ENCODE data around the gene LUC7L2. TPM values are rescaled to one million over a fixed set of nuclear protein-coding genes. Genes with fewer than 3 reads are reported as not detected.
A peak's percentile ranks its signal among the peaks of the same experiment; 100 is the strongest.

Gene LUC7L2
- total RNA-seq, 1 experiment from 2014 or later: 94.4 TPM

DNA sequence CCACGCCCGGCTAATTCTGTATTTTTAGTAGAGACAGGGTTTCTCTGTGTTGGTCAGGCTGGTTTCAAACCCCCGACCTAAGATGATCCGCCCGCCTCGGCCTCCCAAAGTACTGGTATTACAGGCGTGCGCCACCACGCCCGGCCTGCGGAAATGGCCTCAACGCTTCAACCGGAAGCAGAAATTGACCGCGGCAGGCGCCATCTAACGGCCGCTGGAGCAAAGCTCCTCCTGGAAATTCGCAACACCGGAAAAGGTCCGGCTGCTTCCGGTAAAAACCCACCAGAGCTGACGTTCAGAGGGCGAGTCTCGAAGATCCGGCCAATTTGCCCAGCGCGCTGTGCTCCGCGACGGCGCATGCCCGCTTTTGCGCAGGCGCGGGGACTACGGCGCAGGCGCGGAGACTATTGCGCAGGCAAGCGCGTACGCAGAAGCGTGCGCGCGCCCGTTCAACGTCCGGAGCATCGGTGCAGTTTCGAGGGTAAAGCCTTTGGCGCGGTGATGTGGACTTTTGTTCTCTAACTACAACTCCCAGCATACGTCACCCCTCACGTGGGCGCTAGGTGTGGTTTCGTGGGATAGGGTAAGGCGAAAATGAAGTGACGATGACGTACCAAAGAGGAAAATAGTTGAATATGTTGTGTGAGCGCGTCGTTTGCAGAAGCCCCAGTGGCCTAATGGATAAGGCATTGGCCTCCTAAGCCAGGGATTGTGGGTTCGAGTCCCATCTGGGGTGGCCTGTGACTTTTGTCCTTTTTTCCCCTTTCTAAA, 19.5 kb upstream of the LUC7L2 start (continued):
- no peak for TF ChIP-seq ATF6 (CRISPR knock-in tag; IDR thresholded peaks at IDR 0.05)
- TF ChIP-seq EMX1 (CRISPR knock-in tag; IDR thresholded peaks at IDR 0.05): no peak; the same call in 1 of the 2 replicates
- TF ChIP-seq, protein P1, sequence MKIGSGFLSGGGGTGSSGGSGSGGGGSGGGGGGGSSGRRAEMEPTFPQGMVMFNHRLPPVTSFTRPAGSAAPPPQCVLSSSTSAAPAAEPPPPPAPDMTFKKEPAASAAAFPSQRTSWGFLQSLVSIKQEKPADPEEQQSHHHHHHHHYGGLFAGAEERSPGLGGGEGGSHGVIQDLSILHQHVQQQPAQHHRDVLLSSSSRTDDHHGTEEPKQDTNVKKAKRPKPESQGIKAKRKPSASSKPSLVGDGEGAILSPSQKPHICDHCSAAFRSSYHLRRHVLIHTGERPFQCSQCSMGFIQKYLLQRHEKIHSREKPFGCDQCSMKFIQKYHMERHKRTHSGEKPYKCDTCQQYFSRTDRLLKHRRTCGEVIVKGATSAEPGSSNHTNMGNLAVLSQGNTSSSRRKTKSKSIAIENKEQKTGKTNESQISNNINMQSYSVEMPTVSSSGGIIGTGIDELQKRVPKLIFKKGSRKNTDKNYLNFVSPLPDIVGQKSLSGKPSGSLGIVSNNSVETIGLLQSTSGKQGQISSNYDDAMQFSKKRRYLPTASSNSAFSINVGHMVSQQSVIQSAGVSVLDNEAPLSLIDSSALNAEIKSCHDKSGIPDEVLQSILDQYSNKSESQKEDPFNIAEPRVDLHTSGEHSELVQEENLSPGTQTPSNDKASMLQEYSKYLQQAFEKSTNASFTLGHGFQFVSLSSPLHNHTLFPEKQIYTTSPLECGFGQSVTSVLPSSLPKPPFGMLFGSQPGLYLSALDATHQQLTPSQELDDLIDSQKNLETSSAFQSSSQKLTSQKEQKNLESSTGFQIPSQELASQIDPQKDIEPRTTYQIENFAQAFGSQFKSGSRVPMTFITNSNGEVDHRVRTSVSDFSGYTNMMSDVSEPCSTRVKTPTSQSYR (CRISPR knock-in tag; IDR thresholded peaks at IDR 0.05): no peak
- TF ChIP-seq ZNF425 (CRISPR knock-in tag; conservative IDR thresholded peaks at IDR 0.05): 0 out of 2 replicates have a peak, but pooled peaks have one; percentile 35
- TF ChIP-seq GTF2I (CRISPR knock-in tag; conservative IDR thresholded peaks at IDR 0.05): peak; percentile 98
- no peak for TF ChIP-seq SMAD3 (CRISPR knock-in tag; IDR thresholded peaks at IDR 0.05; ENCODE audit: borderline replicate concordance)
- TF ChIP-seq GABPB1 (CRISPR knock-in tag; IDR thresholded peaks at IDR 0.05): peak; percentile 79
- TF ChIP-seq, protein P2, sequence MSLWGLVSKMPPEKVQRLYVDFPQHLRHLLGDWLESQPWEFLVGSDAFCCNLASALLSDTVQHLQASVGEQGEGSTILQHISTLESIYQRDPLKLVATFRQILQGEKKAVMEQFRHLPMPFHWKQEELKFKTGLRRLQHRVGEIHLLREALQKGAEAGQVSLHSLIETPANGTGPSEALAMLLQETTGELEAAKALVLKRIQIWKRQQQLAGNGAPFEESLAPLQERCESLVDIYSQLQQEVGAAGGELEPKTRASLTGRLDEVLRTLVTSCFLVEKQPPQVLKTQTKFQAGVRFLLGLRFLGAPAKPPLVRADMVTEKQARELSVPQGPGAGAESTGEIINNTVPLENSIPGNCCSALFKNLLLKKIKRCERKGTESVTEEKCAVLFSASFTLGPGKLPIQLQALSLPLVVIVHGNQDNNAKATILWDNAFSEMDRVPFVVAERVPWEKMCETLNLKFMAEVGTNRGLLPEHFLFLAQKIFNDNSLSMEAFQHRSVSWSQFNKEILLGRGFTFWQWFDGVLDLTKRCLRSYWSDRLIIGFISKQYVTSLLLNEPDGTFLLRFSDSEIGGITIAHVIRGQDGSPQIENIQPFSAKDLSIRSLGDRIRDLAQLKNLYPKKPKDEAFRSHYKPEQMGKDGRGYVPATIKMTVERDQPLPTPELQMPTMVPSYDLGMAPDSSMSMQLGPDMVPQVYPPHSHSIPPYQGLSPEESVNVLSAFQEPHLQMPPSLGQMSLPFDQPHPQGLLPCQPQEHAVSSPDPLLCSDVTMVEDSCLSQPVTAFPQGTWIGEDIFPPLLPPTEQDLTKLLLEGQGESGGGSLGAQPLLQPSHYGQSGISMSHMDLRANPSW (CRISPR knock-in tag; conservative IDR thresholded peaks at IDR 0.05; ENCODE audit: low read depth): no peak
- TF ChIP-seq NR2C2 (CRISPR knock-in tag; IDR thresholded peaks at IDR 0.05): 0 out of 2 replicates have a peak, but pooled peaks have one; percentile 19
- TF ChIP-seq, protein P3, sequence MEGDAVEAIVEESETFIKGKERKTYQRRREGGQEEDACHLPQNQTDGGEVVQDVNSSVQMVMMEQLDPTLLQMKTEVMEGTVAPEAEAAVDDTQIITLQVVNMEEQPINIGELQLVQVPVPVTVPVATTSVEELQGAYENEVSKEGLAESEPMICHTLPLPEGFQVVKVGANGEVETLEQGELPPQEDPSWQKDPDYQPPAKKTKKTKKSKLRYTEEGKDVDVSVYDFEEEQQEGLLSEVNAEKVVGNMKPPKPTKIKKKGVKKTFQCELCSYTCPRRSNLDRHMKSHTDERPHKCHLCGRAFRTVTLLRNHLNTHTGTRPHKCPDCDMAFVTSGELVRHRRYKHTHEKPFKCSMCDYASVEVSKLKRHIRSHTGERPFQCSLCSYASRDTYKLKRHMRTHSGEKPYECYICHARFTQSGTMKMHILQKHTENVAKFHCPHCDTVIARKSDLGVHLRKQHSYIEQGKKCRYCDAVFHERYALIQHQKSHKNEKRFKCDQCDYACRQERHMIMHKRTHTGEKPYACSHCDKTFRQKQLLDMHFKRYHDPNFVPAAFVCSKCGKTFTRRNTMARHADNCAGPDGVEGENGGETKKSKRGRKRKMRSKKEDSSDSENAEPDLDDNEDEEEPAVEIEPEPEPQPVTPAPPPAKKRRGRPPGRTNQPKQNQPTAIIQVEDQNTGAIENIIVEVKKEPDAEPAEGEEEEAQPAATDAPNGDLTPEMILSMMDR (IDR thresholded peaks at IDR 0.05): peak; percentile 34; the same call in 1 of the 2 replicates
- peak; percentile 50 for TF ChIP-seq SP1 (CRISPR knock-in tag; conservative IDR thresholded peaks at IDR 0.05)
- peak; percentile 36; the same call in 1 of the 2 replicates for TF ChIP-seq E2F5 (CRISPR knock-in tag; IDR thresholded peaks at IDR 0.05)
- no peak for TF ChIP-seq NR1H2 (CRISPR knock-in tag; IDR thresholded peaks at IDR 0.05)
- TF ChIP-seq, protein P4, sequence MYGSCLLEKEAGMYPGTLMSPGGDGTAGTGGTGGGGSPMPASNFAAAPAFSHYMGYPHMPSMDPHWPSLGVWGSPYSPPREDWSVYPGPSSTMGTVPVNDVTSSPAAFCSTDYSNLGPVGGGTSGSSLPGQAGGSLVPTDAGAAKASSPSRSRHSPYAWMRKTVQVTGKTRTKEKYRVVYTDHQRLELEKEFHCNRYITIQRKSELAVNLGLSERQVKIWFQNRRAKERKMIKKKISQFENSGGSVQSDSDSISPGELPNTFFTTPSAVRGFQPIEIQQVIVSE (CRISPR knock-in tag; IDR thresholded peaks at IDR 0.05; ENCODE audit: borderline replicate concordance): no peak
- TF ChIP-seq, protein P5, sequence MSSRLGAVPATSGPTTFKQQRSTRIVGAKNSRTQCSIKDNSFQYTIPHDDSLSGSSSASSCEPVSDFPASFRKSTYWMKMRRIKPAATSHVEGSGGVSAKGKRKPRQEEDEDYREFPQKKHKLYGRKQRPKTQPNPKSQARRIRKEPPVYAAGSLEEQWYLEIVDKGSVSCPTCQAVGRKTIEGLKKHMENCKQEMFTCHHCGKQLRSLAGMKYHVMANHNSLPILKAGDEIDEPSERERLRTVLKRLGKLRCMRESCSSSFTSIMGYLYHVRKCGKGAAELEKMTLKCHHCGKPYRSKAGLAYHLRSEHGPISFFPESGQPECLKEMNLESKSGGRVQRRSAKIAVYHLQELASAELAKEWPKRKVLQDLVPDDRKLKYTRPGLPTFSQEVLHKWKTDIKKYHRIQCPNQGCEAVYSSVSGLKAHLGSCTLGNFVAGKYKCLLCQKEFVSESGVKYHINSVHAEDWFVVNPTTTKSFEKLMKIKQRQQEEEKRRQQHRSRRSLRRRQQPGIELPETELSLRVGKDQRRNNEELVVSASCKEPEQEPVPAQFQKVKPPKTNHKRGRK (CRISPR knock-in tag; IDR thresholded peaks at IDR 0.05; ENCODE audit: borderline replicate concordance): no peak
- TF ChIP-seq E2F1 (CRISPR knock-in tag; IDR thresholded peaks at IDR 0.05): no peak
- 0 out of 2 replicates have a peak, but pooled peaks have one; percentile 79 for TF ChIP-seq ZNF396 (CRISPR knock-in tag; IDR thresholded peaks at IDR 0.05; ENCODE audit: borderline replicate concordance)
- TF ChIP-seq ELF4 (CRISPR knock-in tag; IDR thresholded peaks at IDR 0.05; ENCODE audit: low read depth): no peak
- peak; percentile 55 for TF ChIP-seq TEAD1 (CRISPR knock-in tag; IDR thresholded peaks at IDR 0.05)
- peak; percentile 63; the same call in 1 of the 2 replicates for TF ChIP-seq ZNF121 (CRISPR knock-in tag; IDR thresholded peaks at IDR 0.05)
- TF ChIP-seq ESRRA (CRISPR knock-in tag; IDR thresholded peaks at IDR 0.05; ENCODE audit: borderline replicate concordance): no peak
